ENCODE measurements around the gene CD200R1. TPM values are rescaled to one million over a fixed set of nuclear protein-coding genes. Genes with fewer than 3 reads are reported as not detected.

CD200R1 gene
- total and polyA plus RNA-seq, 2 experiments from 2014 or later, result 0.18 to 0.28 TPM

DNA sequence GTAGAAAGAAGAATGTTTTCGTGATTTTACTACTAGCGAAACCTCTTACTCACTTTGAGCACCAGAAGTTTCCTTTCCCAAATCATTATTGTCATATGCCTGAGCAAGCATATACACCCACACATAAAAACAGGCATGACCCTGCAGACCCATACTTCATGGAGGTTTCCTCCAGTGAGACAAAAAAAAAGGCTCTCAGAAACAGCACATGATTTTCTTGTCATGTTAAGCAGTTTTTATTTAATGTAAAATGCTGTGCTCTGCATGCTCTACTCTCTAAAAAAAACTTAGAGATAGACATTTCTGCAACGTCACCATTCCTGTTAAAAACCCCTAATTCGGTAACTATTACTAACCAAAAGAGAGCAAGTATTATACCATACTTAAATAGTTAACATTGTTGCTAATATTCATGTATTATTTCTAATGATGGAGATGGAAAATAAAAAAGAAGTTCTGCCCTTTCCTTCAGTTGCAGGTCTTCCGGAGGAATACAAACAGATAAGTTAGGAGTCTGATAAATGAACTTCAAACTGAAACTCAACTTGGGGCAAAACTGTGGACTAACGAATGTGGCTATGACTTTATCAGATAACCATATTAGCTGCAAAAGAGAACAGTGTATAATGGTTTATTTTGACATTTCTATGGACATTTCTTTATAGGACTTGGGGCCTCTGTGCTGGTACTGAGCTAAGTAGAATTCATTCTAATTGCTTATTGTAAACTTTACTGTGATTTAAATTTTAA, 15.9 kb downstream of the CD200R1 start:
- H3K27ac ChIP-seq (ENCODE audit: low read depth), result no peak overlapping the region
- ATAC-seq, result no peak
- H3K9me2 ChIP-seq (ENCODE audit: insufficient read depth), result no peaks in the 10 kb centered on the region
- H3F3A ChIP-seq (replicated peaks; ENCODE audit: low read depth), result no peaks in the 10 kb centered on the region
- no peaks in the 10 kb centered on the region; the same call in 1 of the 2 replicates for H3K4me1 ChIP-seq (ENCODE audit: insufficient read depth)
- TF ChIP-seq, protein P1, sequence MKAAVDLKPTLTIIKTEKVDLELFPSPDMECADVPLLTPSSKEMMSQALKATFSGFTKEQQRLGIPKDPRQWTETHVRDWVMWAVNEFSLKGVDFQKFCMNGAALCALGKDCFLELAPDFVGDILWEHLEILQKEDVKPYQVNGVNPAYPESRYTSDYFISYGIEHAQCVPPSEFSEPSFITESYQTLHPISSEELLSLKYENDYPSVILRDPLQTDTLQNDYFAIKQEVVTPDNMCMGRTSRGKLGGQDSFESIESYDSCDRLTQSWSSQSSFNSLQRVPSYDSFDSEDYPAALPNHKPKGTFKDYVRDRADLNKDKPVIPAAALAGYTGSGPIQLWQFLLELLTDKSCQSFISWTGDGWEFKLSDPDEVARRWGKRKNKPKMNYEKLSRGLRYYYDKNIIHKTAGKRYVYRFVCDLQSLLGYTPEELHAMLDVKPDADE (IDR thresholded peaks at IDR 0.05), result no peak
- TF ChIP-seq POLR2AphosphoS5 (IDR thresholded peaks at IDR 0.05; ENCODE audit: low read depth) (no peak), EZH2phosphoT487 (IDR thresholded peaks at IDR 0.05; ENCODE audit: unreplicated experiment) (no peak), JUNB (IDR thresholded peaks at IDR 0.05; ENCODE audit: unreplicated experiment) (no peak), ZNF114 (CRISPR knock-in tag; IDR thresholded peaks at IDR 0.05) (no peak), EZH2 (IDR thresholded peaks at IDR 0.05; ENCODE audit: low read depth, unreplicated experiment) (no peak), STAT1 (IDR thresholded peaks at IDR 0.05; ENCODE audit: unreplicated experiment) (no peak)
- TF ChIP-seq, protein P2, sequence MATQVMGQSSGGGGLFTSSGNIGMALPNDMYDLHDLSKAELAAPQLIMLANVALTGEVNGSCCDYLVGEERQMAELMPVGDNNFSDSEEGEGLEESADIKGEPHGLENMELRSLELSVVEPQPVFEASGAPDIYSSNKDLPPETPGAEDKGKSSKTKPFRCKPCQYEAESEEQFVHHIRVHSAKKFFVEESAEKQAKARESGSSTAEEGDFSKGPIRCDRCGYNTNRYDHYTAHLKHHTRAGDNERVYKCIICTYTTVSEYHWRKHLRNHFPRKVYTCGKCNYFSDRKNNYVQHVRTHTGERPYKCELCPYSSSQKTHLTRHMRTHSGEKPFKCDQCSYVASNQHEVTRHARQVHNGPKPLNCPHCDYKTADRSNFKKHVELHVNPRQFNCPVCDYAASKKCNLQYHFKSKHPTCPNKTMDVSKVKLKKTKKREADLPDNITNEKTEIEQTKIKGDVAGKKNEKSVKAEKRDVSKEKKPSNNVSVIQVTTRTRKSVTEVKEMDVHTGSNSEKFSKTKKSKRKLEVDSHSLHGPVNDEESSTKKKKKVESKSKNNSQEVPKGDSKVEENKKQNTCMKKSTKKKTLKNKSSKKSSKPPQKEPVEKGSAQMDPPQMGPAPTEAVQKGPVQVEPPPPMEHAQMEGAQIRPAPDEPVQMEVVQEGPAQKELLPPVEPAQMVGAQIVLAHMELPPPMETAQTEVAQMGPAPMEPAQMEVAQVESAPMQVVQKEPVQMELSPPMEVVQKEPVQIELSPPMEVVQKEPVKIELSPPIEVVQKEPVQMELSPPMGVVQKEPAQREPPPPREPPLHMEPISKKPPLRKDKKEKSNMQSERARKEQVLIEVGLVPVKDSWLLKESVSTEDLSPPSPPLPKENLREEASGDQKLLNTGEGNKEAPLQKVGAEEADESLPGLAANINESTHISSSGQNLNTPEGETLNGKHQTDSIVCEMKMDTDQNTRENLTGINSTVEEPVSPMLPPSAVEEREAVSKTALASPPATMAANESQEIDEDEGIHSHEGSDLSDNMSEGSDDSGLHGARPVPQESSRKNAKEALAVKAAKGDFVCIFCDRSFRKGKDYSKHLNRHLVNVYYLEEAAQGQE (IDR thresholded peaks at IDR 0.05; ENCODE audit: unreplicated experiment), result no peak
- TF ChIP-seq, protein P3, sequence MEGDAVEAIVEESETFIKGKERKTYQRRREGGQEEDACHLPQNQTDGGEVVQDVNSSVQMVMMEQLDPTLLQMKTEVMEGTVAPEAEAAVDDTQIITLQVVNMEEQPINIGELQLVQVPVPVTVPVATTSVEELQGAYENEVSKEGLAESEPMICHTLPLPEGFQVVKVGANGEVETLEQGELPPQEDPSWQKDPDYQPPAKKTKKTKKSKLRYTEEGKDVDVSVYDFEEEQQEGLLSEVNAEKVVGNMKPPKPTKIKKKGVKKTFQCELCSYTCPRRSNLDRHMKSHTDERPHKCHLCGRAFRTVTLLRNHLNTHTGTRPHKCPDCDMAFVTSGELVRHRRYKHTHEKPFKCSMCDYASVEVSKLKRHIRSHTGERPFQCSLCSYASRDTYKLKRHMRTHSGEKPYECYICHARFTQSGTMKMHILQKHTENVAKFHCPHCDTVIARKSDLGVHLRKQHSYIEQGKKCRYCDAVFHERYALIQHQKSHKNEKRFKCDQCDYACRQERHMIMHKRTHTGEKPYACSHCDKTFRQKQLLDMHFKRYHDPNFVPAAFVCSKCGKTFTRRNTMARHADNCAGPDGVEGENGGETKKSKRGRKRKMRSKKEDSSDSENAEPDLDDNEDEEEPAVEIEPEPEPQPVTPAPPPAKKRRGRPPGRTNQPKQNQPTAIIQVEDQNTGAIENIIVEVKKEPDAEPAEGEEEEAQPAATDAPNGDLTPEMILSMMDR (conservative IDR thresholded peaks at IDR 0.05; ENCODE audit: low read depth in 2 of 2), result no peak
- Mint-ChIP-seq H3K9me3 (peaks cover 13% of the 10 kb centered on the region), H3K4me1 (peaks cover 12% of the 10 kb centered on the region; the same call in 2 of the 3 replicates), H3K27ac (no peak overlapping the region; the same call in 1 of the 2 replicates), H3K27me3 (ENCODE audit: insufficient read depth, low read depth, poor library complexity) (no peaks in the 10 kb centered on the region), H3K36me3 (ENCODE audit: low read depth) (peaks cover 7% of the 10 kb centered on the region), H3K4me3 (no peak overlapping the region)
- DNase-seq (ENCODE audit: low spot score), result no peak
- H3K27me3 ChIP-seq (ENCODE audit: insufficient read depth), result no peaks in the 10 kb centered on the region
- H3K4me3 ChIP-seq, result no peak overlapping the region
- no peak overlapping the region for H2AFZ ChIP-seq
- no peaks in the 10 kb centered on the region for H3K79me2 ChIP-seq (replicated peaks; ENCODE audit: insufficient read depth)
- H3K4me2 ChIP-seq, result no peak overlapping the region
- H3K36me3 ChIP-seq (ENCODE audit: insufficient read depth), result no peaks in the 10 kb centered on the region
- no peaks in the 10 kb centered on the region for H4K20me1 ChIP-seq (replicated peaks; ENCODE audit: insufficient read depth)

All from GM23338 (cell line).